Esophagus muscularis mucosa (tissue), 4 donors: ENCODE results near the gene NINJ1. TPM values are rescaled to one million over a fixed set of nuclear protein-coding genes. Genes with fewer than 3 reads are reported as not detected.

Experiments used
- DNase-seq: peaks from one replicate; pipeline ENCODE4 v3.0.0-alpha.2; 2017; ENCODE audit errors: extremely low spot score
- H3K27ac ChIP-seq, 4 donors: fragments of 200-600 bp; sonication (generic); replicated peaks in 1 of 4; 1 replicate in 3 of 4; 2 replicates in 1 of 4; pipeline ENCODE4 v1.5.1; 2016 to 2019; ENCODE audit warnings: mild to moderate bottlenecking in 1 of 4
- H3K27me3 ChIP-seq, 4 donors: fragments of 200-600 bp; sonication (generic); one replicate each; pipeline versions ENCODE4 v1.5.1 to v1.6.0; 2016 to 2019
- H3K36me3 ChIP-seq, 4 donors: fragments of 200-600 bp; sonication (generic); one replicate each; pipeline ENCODE4 v1.5.1; 2016 to 2019
- H3K4me1 ChIP-seq, 4 donors: fragments of 200-600 bp; sonication (generic); one replicate each; pipeline ENCODE4 v1.5.1; 2016 to 2019
- H3K4me3 ChIP-seq, 4 donors: fragments of 200-600 bp; sonication (generic); 1 replicate in 2 of 4; 2 replicates in 2 of 4; pipeline ENCODE4 v1.5.1; 2016 to 2019; ENCODE audit warnings: mild to moderate bottlenecking in 4 of 4, moderate library complexity in 1 of 4
- H3K9me3 ChIP-seq, 4 donors: fragments of 200-600 bp; sonication (generic); 1 replicate in 3 of 4; 2 replicates in 1 of 4; pipeline ENCODE4 v1.5.1; 2016 to 2019
- EP300 ChIP-seq: sonication (generic); formaldehyde crosslinking; IDR thresholded peaks from one replicate; pipeline ENCODE4 v1.6.1; 2017; ENCODE audit warnings: antibody characterized with exemption
- POLR2A ChIP-seq: fragments of 450-650 bp; IDR thresholded peaks from one replicate; pipeline ENCODE4 v1.6.1; 2017; ENCODE audit warnings: antibody characterized with exemption, moderate library complexity, mild to moderate bottlenecking, low read depth
- POLR2AphosphoS5 ChIP-seq, 2 donors: sonication (generic); formaldehyde crosslinking; IDR thresholded peaks; one replicate each; pipeline ENCODE4 v1.6.1; 2017; ENCODE audit warnings: antibody characterized with exemption in 2 of 2
- WGBS: methylation state at CpG from one replicate; pipeline ENCODE4 v1.1.5; 2018; 5-methylcytosine and 5-hydroxymethylcytosine counted together
- intact Hi-C: fragments of 100-400 bp; cut with DNase I; formaldehyde crosslinking; loops from one replicate; pipeline ENCODE4 v1.15.1; 2023
- total RNA-seq, 4 donors: library from RNA; depleted of rRNA; stranded (reverse); fragments of >200 nt; gene quantifications; one replicate each; pipeline versions ENCODE4 v1.1.0 to v1.2.1, GENCODE V29; 2016
- TF ChIP-seq, protein P1 (sequence below), 3 experiments: fragments of 200-600 bp in 2 of 3; fragments of 450-650 bp in 1 of 3; sonication (generic) in 2 of 3; IDR thresholded peaks; one replicate each; pipeline ENCODE4 v1.5.1; 2017 to 2019; ENCODE audit warnings: antibody characterized with exemption in 3 of 3, mild to moderate bottlenecking in 2 of 3, moderate library complexity in 1 of 3

The NINJ1 gene
- total RNA-seq, 4 donors from 2014 or later: 69.3 to 90.6 (median 72.7) TPM

DNA sequence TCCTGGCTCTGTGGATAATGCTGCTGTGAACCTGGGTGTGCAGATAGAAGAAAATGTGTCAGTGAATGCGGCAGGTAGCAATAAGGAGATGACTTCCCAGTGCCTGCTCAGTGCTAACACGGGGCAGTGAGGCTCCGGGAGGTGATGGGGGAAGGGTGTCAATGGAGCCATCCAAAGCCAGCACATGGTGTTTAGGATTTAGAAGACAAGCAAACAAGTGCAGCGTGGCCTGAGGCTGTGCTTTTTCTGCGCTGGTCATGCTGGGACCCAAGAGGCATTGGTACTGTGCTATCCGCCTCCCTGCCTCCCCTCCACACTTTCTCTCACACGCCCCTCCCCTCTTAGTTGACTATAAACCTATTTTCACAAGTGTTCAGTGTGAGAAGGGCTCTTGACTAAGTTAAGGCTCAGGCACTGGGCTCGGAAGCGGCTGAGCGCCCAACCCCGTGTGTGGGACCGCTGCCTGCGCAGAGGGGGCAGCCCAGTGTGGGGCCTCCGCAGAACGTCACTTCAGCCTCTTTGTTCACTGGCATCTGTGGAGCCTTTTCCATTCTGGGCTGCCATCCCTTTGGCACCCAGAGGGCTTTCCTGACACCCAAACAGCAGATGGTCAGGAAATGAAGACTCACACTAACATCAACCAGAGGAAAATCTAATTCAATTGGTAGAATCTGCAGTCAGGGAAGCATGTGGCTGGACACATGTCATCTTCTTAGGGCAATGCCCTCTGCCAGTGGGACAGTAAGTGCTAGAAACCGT lies 21.8 kb upstream of the NINJ1 start:
- 88% methylated on average over 16 of the region's 16 CpGs for WGBS
- DNase-seq: no peak
- H3K9me3 ChIP-seq: no peaks in the 10 kb centered on the region
- H3K27me3 ChIP-seq: no peaks in the 10 kb centered on the region
- H3K27ac ChIP-seq: no peak overlapping the region
- TF ChIP-seq EP300 (no peak), POLR2A (no peak), POLR2AphosphoS5 (IDR thresholded peaks at IDR 0.05) (no peak)
- TF ChIP-seq, protein P1, sequence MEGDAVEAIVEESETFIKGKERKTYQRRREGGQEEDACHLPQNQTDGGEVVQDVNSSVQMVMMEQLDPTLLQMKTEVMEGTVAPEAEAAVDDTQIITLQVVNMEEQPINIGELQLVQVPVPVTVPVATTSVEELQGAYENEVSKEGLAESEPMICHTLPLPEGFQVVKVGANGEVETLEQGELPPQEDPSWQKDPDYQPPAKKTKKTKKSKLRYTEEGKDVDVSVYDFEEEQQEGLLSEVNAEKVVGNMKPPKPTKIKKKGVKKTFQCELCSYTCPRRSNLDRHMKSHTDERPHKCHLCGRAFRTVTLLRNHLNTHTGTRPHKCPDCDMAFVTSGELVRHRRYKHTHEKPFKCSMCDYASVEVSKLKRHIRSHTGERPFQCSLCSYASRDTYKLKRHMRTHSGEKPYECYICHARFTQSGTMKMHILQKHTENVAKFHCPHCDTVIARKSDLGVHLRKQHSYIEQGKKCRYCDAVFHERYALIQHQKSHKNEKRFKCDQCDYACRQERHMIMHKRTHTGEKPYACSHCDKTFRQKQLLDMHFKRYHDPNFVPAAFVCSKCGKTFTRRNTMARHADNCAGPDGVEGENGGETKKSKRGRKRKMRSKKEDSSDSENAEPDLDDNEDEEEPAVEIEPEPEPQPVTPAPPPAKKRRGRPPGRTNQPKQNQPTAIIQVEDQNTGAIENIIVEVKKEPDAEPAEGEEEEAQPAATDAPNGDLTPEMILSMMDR (IDR thresholded peaks at IDR 0.05): no peak
- no peaks in the 10 kb centered on the region for H3K36me3 ChIP-seq
- intact Hi-C loops: no loop called here
- H3K4me1 ChIP-seq: peaks cover 8 to 15% (median 12%) of the 10 kb centered on the region in 4 donors
- no peak overlapping the region for H3K4me3 ChIP-seq

DNA sequence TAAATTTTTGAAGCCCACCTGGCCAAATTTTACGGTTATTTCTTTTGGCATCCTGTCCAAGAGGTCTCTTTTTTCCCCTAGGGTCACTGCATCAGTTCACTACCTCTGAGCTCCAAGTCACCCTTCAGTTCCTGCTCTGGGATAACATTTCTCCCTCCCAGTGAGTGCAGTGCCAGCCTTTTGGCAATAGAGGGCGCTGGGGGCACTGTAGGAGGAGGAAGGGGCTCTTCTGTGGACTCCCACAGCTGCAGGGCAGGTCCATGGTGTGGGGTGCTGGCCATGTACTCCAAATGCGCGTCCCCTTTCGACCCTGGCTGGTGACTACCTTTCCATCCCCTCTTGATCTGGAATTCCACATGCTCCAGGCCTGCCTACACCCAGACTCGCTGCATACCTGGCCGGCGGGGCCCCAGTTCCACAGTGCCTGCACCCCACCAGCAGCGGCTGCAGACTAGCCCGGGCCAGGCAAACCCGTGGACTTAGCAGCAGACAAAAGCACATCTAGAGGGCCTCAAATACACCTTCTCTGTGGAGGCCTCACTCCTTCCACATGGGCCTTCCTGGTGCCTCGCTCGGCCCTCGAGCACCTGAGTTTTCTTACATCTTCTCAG lies 20.3 kb upstream of the NINJ1 start:
- Histone ChIP-seq H3K36me3 (no peaks in the 10 kb centered on the region), H3K27ac (no peak overlapping the region), H3K4me1 (peaks cover 0 to 2% (median 0%) of the 10 kb centered on the region in 4 donors), H3K27me3 (no peaks in the 10 kb centered on the region), H3K4me3 (no peak overlapping the region), H3K9me3 (no peaks in the 10 kb centered on the region)
- WGBS: 77% methylated on average over 10 of the region's 14 CpGs
- intact Hi-C loops: no loop called here
- DNase-seq: no peak
- no peak for TF ChIP-seq EP300
- TF ChIP-seq, protein P1 (IDR thresholded peaks at IDR 0.05): peak; percentile 34 to 63 (median 36)

DNA sequence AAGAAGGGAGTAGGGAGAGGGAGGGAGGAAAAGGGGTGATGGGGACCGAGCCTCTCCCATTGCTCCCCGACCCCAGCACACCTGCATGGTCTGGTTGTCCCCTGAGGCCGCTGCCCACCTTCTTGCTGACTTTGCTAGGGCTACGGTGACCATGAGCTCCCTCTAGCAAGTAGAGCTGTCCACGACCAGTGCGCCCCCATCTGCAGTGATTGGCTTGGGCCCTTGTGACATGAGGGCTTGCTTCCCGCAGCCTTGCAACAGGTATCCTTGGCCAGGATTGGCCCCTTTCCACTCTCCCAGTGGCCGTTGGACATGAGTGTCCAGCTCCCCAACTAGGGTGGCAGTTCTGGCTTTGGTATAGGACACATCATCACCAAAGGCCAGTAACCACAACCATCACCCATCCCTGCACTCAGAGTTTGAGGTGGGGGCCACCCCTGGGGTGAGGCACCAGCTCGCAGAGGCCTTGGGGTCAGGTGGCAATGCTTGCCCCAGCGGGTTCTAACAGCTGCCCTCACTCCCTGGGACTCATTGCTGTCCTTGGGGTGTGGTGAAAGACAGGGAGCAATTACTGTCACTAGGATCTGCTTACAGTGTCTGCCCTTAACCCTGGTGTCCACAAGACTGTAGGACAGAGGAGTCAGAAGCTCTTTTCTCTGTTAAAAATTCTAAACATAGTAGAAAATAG lies 17.2 kb upstream of the NINJ1 start:
- no peaks in the 10 kb centered on the region for H3K27me3 ChIP-seq
- no peaks in the 10 kb centered on the region for H3K4me1 ChIP-seq
- H3K27ac ChIP-seq: no peak overlapping the region
- WGBS: 80% methylated on average over 4 of the region's 10 CpGs
- intact Hi-C loops: no loop called here
- H3K9me3 ChIP-seq: no peaks in the 10 kb centered on the region
- no peak for TF ChIP-seq EP300
- TF ChIP-seq POLR2AphosphoS5 (IDR thresholded peaks at IDR 0.05): no peak
- TF ChIP-seq, protein P1 (IDR thresholded peaks at IDR 0.05): no peak
- no peak for TF ChIP-seq POLR2A
- no peak for DNase-seq
- H3K36me3 ChIP-seq: no peaks in the 10 kb centered on the region
- no peak overlapping the region for H3K4me3 ChIP-seq

DNA sequence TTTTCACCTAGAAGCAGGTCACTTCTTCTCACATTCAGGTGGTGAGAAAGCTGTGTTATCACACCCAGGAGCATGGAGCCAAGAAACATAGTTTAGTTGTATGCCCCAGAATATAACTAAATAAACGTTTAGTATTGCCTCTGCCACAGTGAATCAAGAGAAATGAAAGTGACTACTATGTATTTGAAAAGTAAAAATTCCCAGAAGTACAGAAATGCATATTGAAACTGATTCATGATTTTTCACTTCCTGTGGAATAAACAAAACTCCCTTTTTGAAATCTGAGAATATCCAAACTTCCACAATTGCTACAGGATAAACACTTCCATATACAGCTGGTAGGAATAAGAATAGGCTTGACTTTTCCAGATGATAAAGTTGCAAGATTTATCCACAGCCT lies 15.3 kb upstream of the NINJ1 start:
- Histone ChIP-seq H3K4me1 (peaks cover 3 to 5% (median 4%) of the 10 kb centered on the region in 4 donors), H3K27ac (no peak overlapping the region), H3K9me3 (no peaks in the 10 kb centered on the region), H3K36me3 (no peaks in the 10 kb centered on the region), H3K27me3 (no peaks in the 10 kb centered on the region), H3K4me3 (no peak overlapping the region)
- 56% methylated on average over 1 of the region's 1 CpG for WGBS
- DNase-seq: no peak
- no peak for TF ChIP-seq POLR2AphosphoS5 (IDR thresholded peaks at IDR 0.05)
- TF ChIP-seq, protein P1 (IDR thresholded peaks at IDR 0.05): no peak
- no peak for TF ChIP-seq POLR2A
- TF ChIP-seq EP300: no peak
- intact Hi-C loops: no loop called here
